HCT116 (cell line): ENCODE results near the gene APOE. TPM values are rescaled to one million over a fixed set of nuclear protein-coding genes. Genes with fewer than 3 reads are reported as not detected.

Experiments
- ATAC-seq: fragments of 200-7000 bp; cut with Tn5 transposase; 2 replicates; pipeline ENCODE4 v1.9.1; 2020; ENCODE audit warnings: mild to moderate bottlenecking, moderate library complexity
- BruUV-seq: library from RNA; stranded (reverse); fragments of 400-500 nt; replicated peaks from 2 replicates; lab custom pipeline; 2021; lab: Mats Ljungman, UMichigan
- CTCF ChIA-PET: fragments of 300-600 bp; sonication (Branson Sonifier 250); formaldehyde crosslinking; loops from one replicate; lab custom pipeline; 2021; ENCODE audit warnings: antibody characterized with exemption; lab: Charles Lee
- POLR2A ChIA-PET: fragments of 300-600, 350-600 bp; sonication (Branson Sonifier 250); formaldehyde crosslinking; loops from one replicate; lab custom pipeline; 2021; ENCODE audit warnings: antibody characterized with exemption; lab: Charles Lee
- RAD21 ChIA-PET, 2 experiments: fragments of 300-600 bp; sonication (Branson Sonifier 250); formaldehyde crosslinking; loops; one replicate each; lab custom pipeline; 2023; ENCODE audit warnings: low total read pairs in 2 of 2; ENCODE audit not compliant: uncharacterized antibody in 2 of 2, unreplicated experiment in 2 of 2, low non-redundant PET in 1 of 2; lab: Charles Lee
- DNase-seq: peaks from one replicate; pipeline ENCODE4 v3.0.0-alpha.2; 2010; ENCODE audit warnings: low read depth, low spot score
- H2AFZ ChIP-seq: fragments of 200-600 bp; shearing (Covaris generic), sonication (generic); 2 replicates; pipeline ENCODE4 v1.6.1; 2017; ENCODE audit warnings: low read depth, mixed run types, mixed read lengths, antibody characterized with exemption, low read length; ENCODE audit not compliant: poor library complexity, severe bottlenecking
- H3K27ac ChIP-seq: 2 replicates; pipeline ENCODE4 v1.5.1; 2012; ENCODE audit warnings: low read depth, low read length
- H3K27me3 ChIP-seq: fragments of 200-600 bp; sonication (generic); 2 replicates; pipeline ENCODE4 v1.6.1; 2016; ENCODE audit warnings: mixed run types, low read length, mixed read lengths; ENCODE audit not compliant: insufficient read depth
- H3K36me3 ChIP-seq, 2 experiments: fragments of 200-500 bp in 1 of 2; fragments of 200-600 bp in 1 of 2; sonication (Bioruptor generic) in 1 of 2; sonication (generic) in 1 of 2; 2 replicates each; pipeline versions ENCODE4 v1.5.1 to v1.6.1; 2014 to 2016; ENCODE audit warnings: low read length in 2 of 2, inconsistent platforms in 1 of 2, mixed read lengths in 1 of 2, mixed run types in 1 of 2; ENCODE audit not compliant: insufficient read depth in 2 of 2, control insufficient read depth in 1 of 2
- H3K4me1 ChIP-seq, 2 experiments: fragments of 200-600 bp in 1 of 2; sonication (generic) in 1 of 2; 2 replicates each; pipeline versions ENCODE4 v1.5.1 to v1.6.1; 2012 to 2017; ENCODE audit warnings: low read length in 2 of 2, inconsistent platforms in 1 of 2, mild to moderate bottlenecking in 1 of 2, mixed read lengths in 1 of 2, mixed run types in 1 of 2, moderate library complexity in 1 of 2; ENCODE audit not compliant: insufficient read depth in 2 of 2, control insufficient read depth in 1 of 2
- H3K4me2 ChIP-seq: fragments of 200-600 bp; sonication (generic); 2 replicates; pipeline ENCODE4 v1.6.1; 2017; ENCODE audit warnings: mixed run types, low read length, mixed read lengths
- H3K4me3 ChIP-seq, 2 experiments: fragments of 200-600 bp in 1 of 2; sonication (generic) in 1 of 2; replicated peaks in 1 of 2; 2 replicates each; pipeline ENCODE4 v1.5.1; 2011 to 2016; ENCODE audit warnings: low read length in 2 of 2, control low read depth in 1 of 2, low read depth in 1 of 2, mild to moderate bottlenecking in 1 of 2, mixed read lengths in 1 of 2, mixed run types in 1 of 2
- H3K79me2 ChIP-seq: fragments of 200-600 bp; sonication (generic); 2 replicates; pipeline ENCODE4 v1.6.1; 2017; ENCODE audit warnings: mild to moderate bottlenecking, mixed run types, low read length, moderate library complexity, mixed read lengths; ENCODE audit not compliant: insufficient read depth
- H3K9ac ChIP-seq: fragments of 200-600 bp; sonication (generic); 2 replicates; pipeline ENCODE4 v1.6.1; 2016; ENCODE audit warnings: low read length, mixed read lengths
- H3K9me2 ChIP-seq: fragments of 200-600 bp; sonication (generic), shearing (Covaris generic); 2 replicates; pipeline ENCODE4 v1.6.1; 2017; ENCODE audit warnings: mixed run types, mild to moderate bottlenecking, moderate library complexity; ENCODE audit not compliant: insufficient read depth
- H3K9me3 ChIP-seq, 2 experiments: fragments of 200-500 bp in 1 of 2; fragments of 200-600 bp in 1 of 2; sonication (Bioruptor generic) in 1 of 2; sonication (generic) in 1 of 2; 2 replicates each; pipeline ENCODE4 v1.6.1; 2014 to 2017; ENCODE audit warnings: low read length in 2 of 2, mixed read lengths in 2 of 2, inconsistent platforms in 1 of 2, low read depth in 1 of 2, mild to moderate bottlenecking in 1 of 2, mixed run types in 1 of 2, moderate library complexity in 1 of 2; ENCODE audit not compliant: control insufficient read depth in 1 of 2, insufficient read depth in 1 of 2
- H4K20me1 ChIP-seq: fragments of 200-600 bp; sonication (generic), shearing (Covaris generic); 2 replicates; pipeline ENCODE4 v1.6.1; 2017; ENCODE audit warnings: mixed run types, mild to moderate bottlenecking, moderate library complexity; ENCODE audit not compliant: insufficient read depth
- CBX3 ChIP-seq: IDR thresholded peaks from 2 replicates; pipeline ENCODE4 v1.6.1; 2012; ENCODE audit warnings: low read depth
- CEBPB ChIP-seq: IDR thresholded peaks from 2 replicates; pipeline ENCODE4 v1.6.1; 2012; ENCODE audit warnings: low read depth
- CTCF ChIP-seq, 3 experiments: fragments of 200-600 bp in 1 of 3; sonication (generic) in 1 of 3; IDR thresholded peaks in 2 of 3; conservative IDR thresholded peaks in 1 of 3; 2 replicates each; pipeline ENCODE4 v1.5.1; 2012 to 2017; ENCODE audit warnings: low read depth in 2 of 3, low read length in 2 of 3, antibody characterized with exemption in 1 of 3, borderline replicate concordance in 1 of 3, control low read depth in 1 of 3, mild to moderate bottlenecking in 1 of 3, mixed read lengths in 1 of 3, mixed run types in 1 of 3, moderate library complexity in 1 of 3; ENCODE audit not compliant: insufficient read depth in 1 of 3
- ELF1 ChIP-seq: IDR thresholded peaks from 2 replicates; pipeline ENCODE4 v1.6.1; 2012; ENCODE audit warnings: low read depth, borderline replicate concordance
- EZH2 ChIP-seq: fragments of 200-600 bp; sonication (generic); IDR thresholded peaks from 2 replicates; pipeline ENCODE4 v1.6.1; 2017; ENCODE audit warnings: antibody characterized with exemption, mixed run types
- FOSL1 ChIP-seq: IDR thresholded peaks from 2 replicates; pipeline ENCODE4 v1.6.1; 2012; ENCODE audit warnings: low read depth
- JUND ChIP-seq: IDR thresholded peaks from 2 replicates; pipeline ENCODE4 v1.6.1; 2012
- MAX ChIP-seq: IDR thresholded peaks from 2 replicates; pipeline ENCODE4 v1.6.1; 2012
- POLR2A ChIP-seq: IDR thresholded peaks from 2 replicates; pipeline ENCODE4 v1.7.0; 2011; ENCODE audit warnings: borderline replicate concordance; ENCODE audit not compliant: insufficient read depth, insufficient read length; ENCODE audit errors: extremely low read depth
- POLR2AphosphoS5 ChIP-seq: IDR thresholded peaks from 2 replicates; pipeline ENCODE4 v1.6.1; 2011; ENCODE audit warnings: mild to moderate bottlenecking, low read depth, low read length, moderate library complexity
- RAD21 ChIP-seq: IDR thresholded peaks from 2 replicates; pipeline ENCODE4 v1.6.1; 2012; ENCODE audit warnings: low read depth, mild to moderate bottlenecking
- SIN3A ChIP-seq: IDR thresholded peaks from 2 replicates; pipeline ENCODE4 v1.6.1; 2012; ENCODE audit warnings: low read depth
- SP1 ChIP-seq: IDR thresholded peaks from 2 replicates; pipeline ENCODE4 v1.6.1; 2012; ENCODE audit warnings: low read depth
- SRF ChIP-seq: IDR thresholded peaks from 2 replicates; pipeline ENCODE4 v1.6.1; 2012; ENCODE audit warnings: low read depth
- TCF7L2 ChIP-seq: IDR thresholded peaks from 2 replicates; pipeline ENCODE4 v1.7.0; 2011; ENCODE audit warnings: borderline replicate concordance, inconsistent platforms; ENCODE audit not compliant: insufficient read depth, insufficient read length; ENCODE audit errors: extremely low read depth
- YY1 ChIP-seq: IDR thresholded peaks from 2 replicates; pipeline ENCODE4 v1.6.1; 2011; ENCODE audit warnings: low read length, low read depth, moderate library complexity, mild to moderate bottlenecking; ENCODE audit not compliant: insufficient replicate concordance; ENCODE audit errors: extremely low read depth
- ZNF274 ChIP-seq: fragments of 200-500 bp; sonication (Bioruptor generic); IDR thresholded peaks from 2 replicates; pipeline ENCODE4 v1.6.1; 2014; ENCODE audit warnings: mild to moderate bottlenecking, low read depth, low read length, inconsistent platforms
- intact Hi-C: fragments of 100-400 bp; cut with micrococcal nuclease; formaldehyde crosslinking; loops from 2 replicates; pipeline ENCODE4 v1.10.0; 2022
- total RNA-seq: library from RNA; stranded (reverse); gene quantifications from one replicate; pipeline ENCODE4 v1.2.1, GENCODE V29; 2021; ENCODE audit not compliant: unreplicated experiment
- TF ChIP-seq, protein P1 (sequence below): IDR thresholded peaks from 2 replicates; pipeline ENCODE4 v1.6.1; 2012

Gene APOE
- total RNA-seq, 1 experiment from 2014 or later: 7.2 TPM

DNA sequence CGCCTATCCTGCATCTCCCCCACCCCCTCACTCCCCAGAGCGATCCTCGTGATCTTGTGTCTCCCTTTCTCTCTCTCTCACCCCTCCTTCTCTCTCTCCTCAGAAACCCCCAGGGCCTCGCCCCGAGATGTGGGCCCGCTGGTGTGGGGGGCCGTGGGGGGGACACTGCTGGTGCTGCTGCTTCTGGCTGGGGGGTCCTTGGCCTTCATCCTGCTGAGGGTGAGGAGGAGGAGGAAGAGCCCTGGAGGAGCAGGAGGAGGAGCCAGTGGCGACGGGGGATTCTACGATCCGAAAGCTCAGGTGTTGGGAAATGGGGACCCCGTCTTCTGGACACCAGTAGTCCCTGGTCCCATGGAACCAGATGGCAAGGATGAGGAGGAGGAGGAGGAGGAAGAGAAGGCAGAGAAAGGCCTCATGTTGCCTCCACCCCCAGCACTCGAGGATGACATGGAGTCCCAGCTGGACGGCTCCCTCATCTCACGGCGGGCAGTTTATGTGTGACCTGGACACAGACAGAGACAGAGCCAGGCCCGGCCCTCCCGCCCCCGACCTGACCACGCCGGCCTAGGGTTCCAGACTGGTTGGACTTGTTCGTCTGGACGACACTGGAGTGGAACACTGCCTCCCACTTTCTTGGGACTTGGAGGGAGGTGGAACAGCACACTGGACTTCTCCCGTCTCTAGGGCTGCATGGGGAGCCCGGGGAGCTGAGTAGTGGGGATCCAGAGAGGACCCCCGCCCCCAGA lies 27.3 kb upstream of the APOE start:
- H3K4me3 ChIP-seq: no peak overlapping the region
- TSS peak; percentile 35 for BruUV-seq

DNA sequence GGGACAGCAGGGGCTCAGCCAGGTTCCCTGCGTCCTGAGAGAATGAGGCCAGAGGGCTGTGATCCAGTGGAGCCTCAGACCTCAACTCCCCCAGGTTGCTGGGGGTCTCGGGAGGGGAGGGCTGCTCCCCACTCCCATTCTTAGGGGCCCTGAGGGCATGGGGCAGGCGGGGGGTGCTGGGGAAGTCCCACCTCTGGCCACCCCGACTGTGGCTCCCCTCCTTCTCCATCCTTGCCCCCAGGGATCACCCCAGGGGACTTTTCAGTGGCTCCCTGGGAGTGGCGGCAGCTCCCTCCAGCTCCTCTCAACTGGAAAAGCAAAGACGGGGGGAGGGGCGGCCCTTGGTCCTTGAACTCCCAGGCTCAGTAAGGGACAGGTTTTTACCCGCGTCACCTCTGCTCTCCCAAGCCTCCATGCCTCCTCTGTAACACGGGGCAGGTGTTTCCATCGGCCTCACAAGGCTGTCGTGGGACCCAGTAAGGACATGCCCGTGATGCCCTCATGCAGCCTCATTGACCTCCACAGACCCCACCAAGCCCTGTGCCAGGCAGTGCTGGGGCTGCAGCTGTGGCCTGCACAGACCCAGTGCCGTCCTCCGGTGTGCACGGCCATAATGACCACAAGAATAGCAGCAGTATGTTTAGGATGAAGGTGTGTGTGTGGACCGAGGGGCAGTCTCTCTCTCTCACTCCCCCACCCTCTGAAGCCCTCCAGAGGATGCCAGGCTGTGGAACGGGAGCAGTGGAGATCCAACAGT lies 26.1 kb upstream of the APOE start:
- intact Hi-C loops: no loop called here
- no TSS peak for BruUV-seq
- no peak for TF ChIP-seq TCF7L2
- TF ChIP-seq POLR2AphosphoS5: no peak
- TF ChIP-seq JUND: no peak
- no peak for TF ChIP-seq ZNF274
- no peak for TF ChIP-seq CTCF (IDR thresholded peaks at IDR 0.05 in 2 of 3, conservative IDR thresholded peaks at IDR 0.05 in 1 of 3; ENCODE audit: borderline replicate concordance in 1 of 3, insufficient read depth in 1 of 3, low read depth in 2 of 3, low read length in 2 of 3)
- TF ChIP-seq EZH2: no peak
- TF ChIP-seq CBX3: no peak
- TF ChIP-seq MAX: no peak
- TF ChIP-seq ELF1: no peak
- TF ChIP-seq POLR2A: no peak
- no peak for TF ChIP-seq YY1
- no peak for TF ChIP-seq SP1
- TF ChIP-seq, protein P1, sequence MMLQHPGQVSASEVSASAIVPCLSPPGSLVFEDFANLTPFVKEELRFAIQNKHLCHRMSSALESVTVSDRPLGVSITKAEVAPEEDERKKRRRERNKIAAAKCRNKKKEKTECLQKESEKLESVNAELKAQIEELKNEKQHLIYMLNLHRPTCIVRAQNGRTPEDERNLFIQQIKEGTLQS: no peak

More for the DNA sequence above, 27.3 kb upstream of the APOE start:
- DNase-seq (no peak), ATAC-seq (no peak)
- Histone ChIP-seq H3K9ac (no peak overlapping the region), H3K4me2 (no peak overlapping the region), H3K27ac (no peak overlapping the region), H3K79me2 (no peaks in the 10 kb centered on the region), H3K27me3 (no peaks in the 10 kb centered on the region), H3K9me3 (no peaks in the 10 kb centered on the region), H3K4me1 (no peaks in the 10 kb centered on the region), H4K20me1 (no peaks in the 10 kb centered on the region), H2AFZ (no peak overlapping the region), H3K9me2 (no peaks in the 10 kb centered on the region), H3K36me3 (peaks cover 22 to 23% of the 10 kb centered on the region in 2 experiments; a peak in 3 of 4 replicates)
- intact Hi-C loops: no loop called here
- ChIA-PET RAD21 (no interaction called here), POLR2A (no interaction called here), CTCF (no interaction called here)
- TF ChIP-seq SRF (no peak), SIN3A (no peak), CEBPB (no peak), ZNF274 (no peak), POLR2A (no peak), FOSL1 (no peak), RAD21 (no peak)
- TF ChIP-seq, protein P1: no peak

More for the DNA sequence above, 26.1 kb upstream of the APOE start:
- Histone ChIP-seq H3K9ac (no peak overlapping the region), H3K9me3 (no peaks in the 10 kb centered on the region), H2AFZ (no peak overlapping the region), H4K20me1 (no peaks in the 10 kb centered on the region), H3K4me2 (no peak overlapping the region), H3K27me3 (no peaks in the 10 kb centered on the region), H3K79me2 (no peaks in the 10 kb centered on the region), H3K36me3 (peaks cover 11 to 12% of the 10 kb centered on the region in 2 experiments; a peak in 3 of 4 replicates), H3K4me3 (no peak overlapping the region), H3K27ac (no peak overlapping the region), H3K9me2 (no peaks in the 10 kb centered on the region), H3K4me1 (peaks cover 3 to 11% of the 10 kb centered on the region in 2 experiments)
- no peak for ATAC-seq
- ChIA-PET POLR2A (no interaction called here), RAD21 (no interaction called here), CTCF (no interaction called here)
- no peak for DNase-seq
